ENCODE measurements around the gene SIX5.

The SIX5 gene

GRCh38 chr19:45768984-45769782, at the start of gene SIX5:
Gene SIX5, minus strand, starts transcription at chr19:45769252. Its CDS starts 408 bp downstream, at chr19:45768844.
- Histone ChIP-seq H3K27ac (ENCODE audit: low read depth, low read length) (peak within 1 kb of the TSS; percentile 99), H3K4me1 (ENCODE audit: insufficient read depth, low read length) (peaks cover 32% of the 10 kb centered on the region), H3K9ac (ENCODE audit: low read length) (peak within 1 kb of the TSS; percentile 88), H3K9me3 (ENCODE audit: low read length) (no peaks in the 10 kb centered on the region), H3K27me3 (ENCODE audit: control insufficient read depth in 1 of 2, insufficient read depth in 2 of 2, low read length in 2 of 2) (no peaks in the 10 kb centered on the region), H3K36me3 (ENCODE audit: insufficient read depth, low read length) (peaks cover 19% of the 10 kb centered on the region), H3K4me3 (ENCODE audit: low read depth in 1 of 2, low read length in 2 of 2) (peak within 1 kb of the TSS; percentile 81 to 87)

- H3K27ac ChIP-seq (ENCODE audit: low read depth, low read length) = no peak overlapping the region
- H3K27me3 ChIP-seq (ENCODE audit: control insufficient read depth in 1 of 2, insufficient read depth in 2 of 2, low read length in 2 of 2) = peaks cover 0 to 35% of the 10 kb centered on the region in 2 donors
- no peak overlapping the region for H3K4me3 ChIP-seq (ENCODE audit: low read depth in 1 of 2, low read length in 2 of 2)
- H3K36me3 ChIP-seq (ENCODE audit: insufficient read depth, low read length) = peaks cover 16% of the 10 kb centered on the region
- no peaks in the 10 kb centered on the region for H3K9me3 ChIP-seq (ENCODE audit: low read length)
- no peaks in the 10 kb centered on the region for H3K4me1 ChIP-seq (ENCODE audit: insufficient read depth, low read length)
- no peak overlapping the region for H3K9ac ChIP-seq (ENCODE audit: low read length)
Observed at GRCh38 chr19:45817725-45818301, 48.8 kb upstream of the SIX5 start.

- H3K4me1 ChIP-seq (ENCODE audit: insufficient read depth, low read length) = no peaks in the 10 kb centered on the region
- no peaks in the 10 kb centered on the region for H3K9me3 ChIP-seq (ENCODE audit: low read length)
- peaks cover 10% of the 10 kb centered on the region for H3K36me3 ChIP-seq (ENCODE audit: insufficient read depth, low read length)
- no peak overlapping the region for H3K4me3 ChIP-seq (ENCODE audit: low read depth in 1 of 2, low read length in 2 of 2)
- H3K9ac ChIP-seq (ENCODE audit: low read length) = no peak overlapping the region
- H3K27ac ChIP-seq (ENCODE audit: low read depth, low read length) = no peak overlapping the region
- H3K27me3 ChIP-seq (ENCODE audit: control insufficient read depth in 1 of 2, insufficient read depth in 2 of 2, low read length in 2 of 2) = peaks cover 0 to 39% of the 10 kb centered on the region in 2 donors
Observed at GRCh38 chr19:45817010-45817724, 48.1 kb upstream of the SIX5 start.

- Histone ChIP-seq H3K9ac (ENCODE audit: low read length) (no peak overlapping the region), H3K36me3 (ENCODE audit: insufficient read depth, low read length) (peaks cover 10% of the 10 kb centered on the region), H3K27ac (ENCODE audit: low read depth, low read length) (no peak overlapping the region), H3K4me3 (ENCODE audit: low read depth in 1 of 2, low read length in 2 of 2) (no peak overlapping the region), H3K9me3 (ENCODE audit: low read length) (no peaks in the 10 kb centered on the region), H3K27me3 (ENCODE audit: control insufficient read depth in 1 of 2, insufficient read depth in 2 of 2, low read length in 2 of 2) (peaks cover 0 to 39% of the 10 kb centered on the region in 2 donors), H3K4me1 (ENCODE audit: insufficient read depth, low read length) (no peaks in the 10 kb centered on the region)
Observed at GRCh38 chr19:45816236-45817009, 47.4 kb upstream of the SIX5 start.

GRCh38 chr19:45815481-45816216, 46.6 kb upstream of the SIX5 start:
- H3K27ac ChIP-seq (ENCODE audit: low read depth, low read length) = no peak overlapping the region
- no peak overlapping the region for H3K4me3 ChIP-seq (ENCODE audit: low read depth in 1 of 2, low read length in 2 of 2)
- H3K36me3 ChIP-seq (ENCODE audit: insufficient read depth, low read length) = peaks cover 3% of the 10 kb centered on the region
- peaks cover 0 to 39% of the 10 kb centered on the region in 2 donors for H3K27me3 ChIP-seq (ENCODE audit: control insufficient read depth in 1 of 2, insufficient read depth in 2 of 2, low read length in 2 of 2)
- no peaks in the 10 kb centered on the region for H3K4me1 ChIP-seq (ENCODE audit: insufficient read depth, low read length)
- H3K9ac ChIP-seq (ENCODE audit: low read length) = no peak overlapping the region
- no peaks in the 10 kb centered on the region for H3K9me3 ChIP-seq (ENCODE audit: low read length)

GRCh38 chr19:45814851-45815480, 45.9 kb upstream of the SIX5 start, which contains the start of gene RSPH6A:
Gene RSPH6A, minus strand, starts transcription at chr19:45815308. Its CDS starts 132 bp downstream, at chr19:45815176.
- Histone ChIP-seq H3K27ac (ENCODE audit: low read depth, low read length) (no peak within 1 kb of the TSS), H3K9ac (ENCODE audit: low read length) (no peak within 1 kb of the TSS), H3K4me3 (ENCODE audit: low read depth in 1 of 2, low read length in 2 of 2) (no peak within 1 kb of the TSS)

GRCh38 chr19:45814166-45814780, 45.2 kb upstream of the SIX5 start:
- Histone ChIP-seq H3K4me3 (ENCODE audit: low read depth in 1 of 2, low read length in 2 of 2) (no peak overlapping the region), H3K9me3 (ENCODE audit: low read length) (no peaks in the 10 kb centered on the region), H3K9ac (ENCODE audit: low read length) (no peak overlapping the region), H3K27me3 (ENCODE audit: control insufficient read depth in 1 of 2, insufficient read depth in 2 of 2, low read length in 2 of 2) (peaks cover 0 to 39% of the 10 kb centered on the region in 2 donors), H3K36me3 (ENCODE audit: insufficient read depth, low read length) (no peaks in the 10 kb centered on the region), H3K27ac (ENCODE audit: low read depth, low read length) (no peak overlapping the region), H3K4me1 (ENCODE audit: insufficient read depth, low read length) (no peaks in the 10 kb centered on the region)

More at GRCh38 chr19:45814851-45815480, 45.9 kb upstream of the SIX5 start, which contains the start of gene RSPH6A:
- H3K36me3 ChIP-seq (ENCODE audit: insufficient read depth, low read length) = no peaks in the 10 kb centered on the region
- H3K4me1 ChIP-seq (ENCODE audit: insufficient read depth, low read length) = no peaks in the 10 kb centered on the region
- H3K9me3 ChIP-seq (ENCODE audit: low read length) = no peaks in the 10 kb centered on the region
- peaks cover 0 to 39% of the 10 kb centered on the region in 2 donors for H3K27me3 ChIP-seq (ENCODE audit: control insufficient read depth in 1 of 2, insufficient read depth in 2 of 2, low read length in 2 of 2)

- no peaks in the 10 kb centered on the region for H3K9me3 ChIP-seq (ENCODE audit: low read length)
- no peak overlapping the region for H3K9ac ChIP-seq (ENCODE audit: low read length)
- H3K27me3 ChIP-seq (ENCODE audit: control insufficient read depth in 1 of 2, insufficient read depth in 2 of 2, low read length in 2 of 2) = peaks cover 0 to 39% of the 10 kb centered on the region in 2 donors
- no peak overlapping the region for H3K4me3 ChIP-seq (ENCODE audit: low read depth in 1 of 2, low read length in 2 of 2)
- no peaks in the 10 kb centered on the region for H3K4me1 ChIP-seq (ENCODE audit: insufficient read depth, low read length)
- H3K27ac ChIP-seq (ENCODE audit: low read depth, low read length) = no peak overlapping the region
- H3K36me3 ChIP-seq (ENCODE audit: insufficient read depth, low read length) = no peaks in the 10 kb centered on the region
Observed at GRCh38 chr19:45812297-45812696, 43.2 kb upstream of the SIX5 start.

GRCh38 chr19:45809643-45810159, 40.6 kb upstream of the SIX5 start:
- peaks cover 0 to 18% of the 10 kb centered on the region in 2 donors for H3K27me3 ChIP-seq (ENCODE audit: control insufficient read depth in 1 of 2, insufficient read depth in 2 of 2, low read length in 2 of 2)
- H3K36me3 ChIP-seq (ENCODE audit: insufficient read depth, low read length) = no peaks in the 10 kb centered on the region
- H3K9ac ChIP-seq (ENCODE audit: low read length) = no peak overlapping the region
- no peak overlapping the region for H3K27ac ChIP-seq (ENCODE audit: low read depth, low read length)
- H3K9me3 ChIP-seq (ENCODE audit: low read length) = no peaks in the 10 kb centered on the region
- no peak overlapping the region for H3K4me3 ChIP-seq (ENCODE audit: low read depth in 1 of 2, low read length in 2 of 2)
- no peaks in the 10 kb centered on the region for H3K4me1 ChIP-seq (ENCODE audit: insufficient read depth, low read length)

- Histone ChIP-seq H3K27me3 (ENCODE audit: control insufficient read depth in 1 of 2, insufficient read depth in 2 of 2, low read length in 2 of 2) (no peaks in the 10 kb centered on the region), H3K27ac (ENCODE audit: low read depth, low read length) (no peak overlapping the region), H3K9ac (ENCODE audit: low read length) (no peak overlapping the region), H3K9me3 (ENCODE audit: low read length) (no peaks in the 10 kb centered on the region), H3K4me3 (ENCODE audit: low read depth in 1 of 2, low read length in 2 of 2) (no peak overlapping the region), H3K36me3 (ENCODE audit: insufficient read depth, low read length) (no peaks in the 10 kb centered on the region), H3K4me1 (ENCODE audit: insufficient read depth, low read length) (no peaks in the 10 kb centered on the region)
Observed at GRCh38 chr19:45805719-45806118, 36.7 kb upstream of the SIX5 start.
